ENCODE results near the gene KRTAP2-3.
"Not testable (repeated sequence)": the region's sequence is repeated elsewhere in the genome, so short reads cannot be mapped to it uniquely, and the experiment has no call there.

The KRTAP2-3 gene

DNA sequence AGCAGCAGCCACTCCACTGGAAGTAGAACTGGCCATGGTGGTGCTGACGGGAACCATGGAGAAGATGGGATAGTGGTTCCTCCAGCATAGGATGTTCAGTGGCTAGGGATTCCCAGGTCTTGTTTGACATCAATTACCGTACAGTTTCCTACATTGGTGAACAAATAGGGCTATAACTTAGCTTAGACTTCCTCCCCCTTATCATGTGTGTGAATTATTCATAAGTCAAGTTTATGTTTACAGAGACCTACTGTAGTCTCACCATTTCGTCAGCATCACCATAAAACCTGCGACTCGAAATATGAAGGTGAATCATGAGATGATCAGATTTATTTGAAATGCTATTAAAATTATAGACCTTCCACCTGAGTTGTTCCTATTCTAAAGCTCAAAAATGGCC, 1.2 kb downstream of the KRTAP2-3 start:
- no peak overlapping the region for H3K9ac ChIP-seq (ENCODE audit: low read length)
- H4K8ac ChIP-seq (ENCODE audit: low read depth, low read length), result no peak overlapping the region
- no peak for DNase-seq
- no peak overlapping the region for H4K5ac ChIP-seq (ENCODE audit: low read length)
- H3K36me3 ChIP-seq (ENCODE audit: control insufficient read depth, insufficient read depth, low read length), result no peaks in the 10 kb centered on the region
- no peak overlapping the region for H2BK120ac ChIP-seq (ENCODE audit: low read depth, low read length)
- H3K79me1 ChIP-seq (ENCODE audit: low read length), result no peaks in the 10 kb centered on the region
- no peak overlapping the region for H3K27ac ChIP-seq (ENCODE audit: low read depth, low read length)
- no peak overlapping the region for H3K4ac ChIP-seq (ENCODE audit: low read depth, low read length)
- WGBS (ENCODE audit: extremely low coverage, insufficient coverage, low lambda C conversion rate), result no CpG with 5 or more reads among the region's 5 CpGs
- no peak overlapping the region for H2BK5ac ChIP-seq (ENCODE audit: low read length)
- no peak overlapping the region for H3K56ac ChIP-seq (ENCODE audit: low read length)
- no peak overlapping the region for H3K18ac ChIP-seq (ENCODE audit: low read length)
- no peak overlapping the region for H3K4me2 ChIP-seq (ENCODE audit: low read length)
- no peak overlapping the region for H3K4me3 ChIP-seq (ENCODE audit: low read length)
- H3K4me1 ChIP-seq (ENCODE audit: control insufficient read depth, low read depth, low read length), result no peaks in the 10 kb centered on the region
- H2BK15ac ChIP-seq (replicated peaks; ENCODE audit: low read depth), result no peak overlapping the region
- no peaks in the 10 kb centered on the region for H3K79me2 ChIP-seq (ENCODE audit: control insufficient read depth, insufficient read depth, low read length)
- no peak overlapping the region for H3K23ac ChIP-seq (ENCODE audit: low read length)
- no peaks in the 10 kb centered on the region for H3K27me3 ChIP-seq (ENCODE audit: insufficient read depth, low read length, poor library complexity)
- H2AK5ac ChIP-seq (ENCODE audit: low read length), result no peak overlapping the region

DNA sequence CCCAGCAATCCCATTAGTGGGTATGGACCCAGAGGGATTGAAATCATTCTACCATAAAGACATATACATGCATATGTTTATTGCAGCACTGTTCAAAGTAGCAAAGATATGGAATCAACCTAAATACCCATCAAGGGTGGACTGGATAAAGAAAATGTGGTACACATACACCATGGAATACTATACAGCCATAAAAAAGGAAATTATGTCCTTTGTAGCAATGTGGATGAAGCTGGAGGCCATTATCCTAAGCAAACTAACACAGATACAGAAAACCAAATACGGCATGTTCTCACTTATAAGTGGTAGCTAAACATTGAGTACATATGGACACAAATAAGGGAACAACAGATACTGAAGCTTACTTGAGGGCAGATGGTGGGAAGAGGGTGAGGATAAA, 2.4 kb downstream of the KRTAP2-3 start:
- Histone ChIP-seq H3K36me3 (ENCODE audit: control insufficient read depth, insufficient read depth, low read length) (no peaks in the 10 kb centered on the region), H3K27me3 (ENCODE audit: insufficient read depth, low read length, poor library complexity) (no peaks in the 10 kb centered on the region), H3K9ac (ENCODE audit: low read length) (no peak overlapping the region), H2BK120ac (ENCODE audit: low read depth, low read length) (no peak overlapping the region), H4K8ac (ENCODE audit: low read depth, low read length) (no peak overlapping the region), H3K4me1 (ENCODE audit: control insufficient read depth, low read depth, low read length) (no peaks in the 10 kb centered on the region), H3K79me1 (ENCODE audit: low read length) (no peaks in the 10 kb centered on the region), H3K18ac (ENCODE audit: low read length) (no peak overlapping the region), H3K27ac (ENCODE audit: low read depth, low read length) (no peak overlapping the region), H3K4ac (ENCODE audit: low read depth, low read length) (no peak overlapping the region), H3K79me2 (ENCODE audit: control insufficient read depth, insufficient read depth, low read length) (no peaks in the 10 kb centered on the region), H2AK5ac (ENCODE audit: low read length) (no peak overlapping the region), H3K4me3 (ENCODE audit: low read length) (no peak overlapping the region), H2BK5ac (ENCODE audit: low read length) (no peak overlapping the region), H3K23ac (ENCODE audit: low read length) (no peak overlapping the region), H3K56ac (ENCODE audit: low read length) (no peak overlapping the region), H3K4me2 (ENCODE audit: low read length) (no peak overlapping the region), H4K5ac (ENCODE audit: low read length) (no peak overlapping the region), H2BK15ac (replicated peaks; ENCODE audit: low read depth) (no peak overlapping the region)
- no peak for DNase-seq
- no CpG with 5 or more reads among the region's 1 CpG for WGBS (ENCODE audit: extremely low coverage, insufficient coverage, low lambda C conversion rate)

DNA sequence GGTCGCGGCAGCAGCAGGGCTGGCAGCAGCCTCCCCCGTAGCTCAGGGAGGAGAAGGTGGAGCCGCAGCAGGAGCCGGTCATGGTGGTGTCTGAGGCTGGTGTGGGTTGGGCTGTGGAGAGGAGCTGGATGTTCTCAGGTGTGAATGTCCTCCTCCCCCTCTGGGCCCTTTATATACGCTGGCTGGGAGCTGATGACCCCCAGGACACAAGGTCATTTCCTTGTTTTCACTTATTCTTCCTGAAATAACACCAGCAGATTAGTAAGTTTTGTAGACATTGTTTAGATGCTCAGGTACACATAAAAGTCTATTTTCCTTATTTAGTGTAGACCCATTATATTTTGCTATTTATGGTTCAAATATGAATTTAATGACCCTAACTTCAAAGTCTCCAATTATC, 4.8 kb downstream of the KRTAP2-3 start, which contains the start of gene KRTAP2-2:
Gene KRTAP2-2, minus strand, starts transcription at position 101 of the 400 bp plus-strand sequence. Its CDS starts 19 bp downstream, at position 82.
- not testable (repeated sequence) for H2BK5ac ChIP-seq (ENCODE audit: low read length); H3K79me1 ChIP-seq (ENCODE audit: low read length); H3K56ac ChIP-seq (ENCODE audit: low read length); H3K4me3 ChIP-seq (ENCODE audit: low read length); H4K5ac ChIP-seq (ENCODE audit: low read length); H3K23ac ChIP-seq (ENCODE audit: low read length); H3K79me2 ChIP-seq (ENCODE audit: control insufficient read depth, insufficient read depth, low read length); H3K18ac ChIP-seq (ENCODE audit: low read length); H3K27ac ChIP-seq (ENCODE audit: low read depth, low read length); H2BK15ac ChIP-seq (replicated peaks; ENCODE audit: low read depth); H2BK120ac ChIP-seq (ENCODE audit: low read depth, low read length); H3K27me3 ChIP-seq (ENCODE audit: insufficient read depth, low read length, poor library complexity); DNase-seq; H3K9ac ChIP-seq (ENCODE audit: low read length); H4K8ac ChIP-seq (ENCODE audit: low read depth, low read length); H2AK5ac ChIP-seq (ENCODE audit: low read length); H3K4me2 ChIP-seq (ENCODE audit: low read length); H3K4me1 ChIP-seq (ENCODE audit: control insufficient read depth, low read depth, low read length); H3K36me3 ChIP-seq (ENCODE audit: control insufficient read depth, insufficient read depth, low read length)
- WGBS (ENCODE audit: extremely low coverage, insufficient coverage, low lambda C conversion rate), result no CpG with 5 or more reads among the region's 6 CpGs
- peak within 1 kb of the TSS; percentile 55 for H3K4ac ChIP-seq (ENCODE audit: low read depth, low read length)

DNA sequence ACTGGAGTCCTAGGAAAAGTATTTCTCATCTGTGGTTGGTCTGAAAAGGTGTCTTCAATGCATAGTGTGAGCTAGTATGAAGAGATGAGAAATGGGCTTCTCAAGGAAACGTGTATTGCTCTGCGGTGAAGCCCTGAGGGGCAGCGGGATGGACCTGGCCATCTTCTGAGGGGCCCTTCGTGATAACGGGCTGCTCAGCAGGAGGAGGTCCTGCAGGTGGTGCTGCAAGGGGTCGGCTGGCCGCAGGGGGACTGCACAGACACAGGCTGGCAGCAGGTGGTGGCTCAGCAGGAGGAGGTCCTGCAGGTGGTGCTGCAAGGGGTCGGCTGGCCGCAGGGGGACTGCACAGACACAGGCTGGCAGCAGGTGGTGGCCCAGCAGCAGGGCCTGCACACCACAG, 5.4 kb downstream of the KRTAP2-3 start:
- not testable (repeated sequence) for H3K27me3 ChIP-seq (ENCODE audit: insufficient read depth, low read length, poor library complexity); H3K4ac ChIP-seq (ENCODE audit: low read depth, low read length); DNase-seq; H2BK15ac ChIP-seq (replicated peaks; ENCODE audit: low read depth); H3K4me1 ChIP-seq (ENCODE audit: control insufficient read depth, low read depth, low read length); H3K79me2 ChIP-seq (ENCODE audit: control insufficient read depth, insufficient read depth, low read length); H2AK5ac ChIP-seq (ENCODE audit: low read length); H3K18ac ChIP-seq (ENCODE audit: low read length); H3K27ac ChIP-seq (ENCODE audit: low read depth, low read length); H3K56ac ChIP-seq (ENCODE audit: low read length); H4K5ac ChIP-seq (ENCODE audit: low read length); H3K9ac ChIP-seq (ENCODE audit: low read length); H4K8ac ChIP-seq (ENCODE audit: low read depth, low read length); H2BK5ac ChIP-seq (ENCODE audit: low read length); H3K36me3 ChIP-seq (ENCODE audit: control insufficient read depth, insufficient read depth, low read length); H2BK120ac ChIP-seq (ENCODE audit: low read depth, low read length); H3K4me3 ChIP-seq (ENCODE audit: low read length); H3K79me1 ChIP-seq (ENCODE audit: low read length); H3K4me2 ChIP-seq (ENCODE audit: low read length); H3K23ac ChIP-seq (ENCODE audit: low read length)
- no CpG with 5 or more reads among the region's 9 CpGs for WGBS (ENCODE audit: extremely low coverage, insufficient coverage, low lambda C conversion rate)

DNA sequence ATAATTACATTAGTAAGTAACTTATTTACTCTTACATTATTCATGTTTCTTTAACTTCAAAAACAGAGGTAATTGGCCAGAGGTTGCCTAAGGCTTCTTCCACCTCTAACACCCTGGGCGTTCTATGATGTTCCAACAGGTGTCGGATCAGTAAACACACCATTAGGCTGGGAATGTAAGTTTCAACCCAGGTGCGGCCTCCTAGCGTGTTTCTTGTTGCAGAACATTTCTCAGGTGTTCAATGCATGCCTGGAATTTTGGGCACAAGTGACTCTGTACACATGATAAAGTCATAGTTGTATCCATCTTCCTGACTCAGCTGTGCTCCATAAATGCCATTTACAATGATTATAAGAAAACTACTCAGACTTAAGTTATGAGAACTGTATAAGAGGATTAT, 5.9 kb downstream of the KRTAP2-3 start:
- H3K4ac ChIP-seq (ENCODE audit: low read depth, low read length), result no peak overlapping the region
- no peak overlapping the region for H4K8ac ChIP-seq (ENCODE audit: low read depth, low read length)
- H3K79me2 ChIP-seq (ENCODE audit: control insufficient read depth, insufficient read depth, low read length), result no peaks in the 10 kb centered on the region
- H3K18ac ChIP-seq (ENCODE audit: low read length), result peak overlapping the region; percentile 51
- no peak overlapping the region for H3K9ac ChIP-seq (ENCODE audit: low read length)
- no peak overlapping the region for H2BK5ac ChIP-seq (ENCODE audit: low read length)
- no peaks in the 10 kb centered on the region for H3K79me1 ChIP-seq (ENCODE audit: low read length)
- DNase-seq, result no peak
- H2BK15ac ChIP-seq (replicated peaks; ENCODE audit: low read depth), result no peak overlapping the region
- no peak overlapping the region for H3K4me3 ChIP-seq (ENCODE audit: low read length)
- WGBS (ENCODE audit: extremely low coverage, insufficient coverage, low lambda C conversion rate), result no CpG with 5 or more reads among the region's 4 CpGs
- H3K27me3 ChIP-seq (ENCODE audit: insufficient read depth, low read length, poor library complexity), result no peaks in the 10 kb centered on the region
- H3K56ac ChIP-seq (ENCODE audit: low read length), result no peak overlapping the region
- no peak overlapping the region for H2BK120ac ChIP-seq (ENCODE audit: low read depth, low read length)
- H3K27ac ChIP-seq (ENCODE audit: low read depth, low read length), result no peak overlapping the region
- no peak overlapping the region for H2AK5ac ChIP-seq (ENCODE audit: low read length)
- no peak overlapping the region for H3K4me2 ChIP-seq (ENCODE audit: low read length)
- no peaks in the 10 kb centered on the region for H3K36me3 ChIP-seq (ENCODE audit: control insufficient read depth, insufficient read depth, low read length)
- peaks cover 1% of the 10 kb centered on the region for H3K4me1 ChIP-seq (ENCODE audit: control insufficient read depth, low read depth, low read length)
- H4K5ac ChIP-seq (ENCODE audit: low read length), result no peak overlapping the region
- no peak overlapping the region for H3K23ac ChIP-seq (ENCODE audit: low read length)

DNA sequence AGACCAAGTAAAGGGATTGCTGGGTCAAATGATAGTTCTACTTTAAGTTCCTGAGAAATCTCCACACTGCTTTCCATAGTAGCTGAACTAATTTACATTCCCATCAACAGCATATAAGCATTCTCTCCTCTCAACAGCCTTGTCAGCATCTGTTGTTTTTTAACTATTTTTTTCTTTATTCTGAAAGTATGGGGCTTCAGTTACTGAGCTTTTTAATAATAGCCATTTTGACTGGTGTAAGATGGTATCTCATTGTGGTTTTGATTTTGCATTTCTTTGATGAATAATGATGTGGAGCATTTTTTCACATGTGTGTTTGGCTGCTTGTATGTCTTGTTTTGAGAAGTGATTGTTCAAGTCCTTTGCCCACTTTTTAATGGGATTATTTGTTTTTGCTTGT, 7.3 kb downstream of the KRTAP2-3 start:
- Histone ChIP-seq H3K56ac (ENCODE audit: low read length) (no peak overlapping the region), H3K4ac (ENCODE audit: low read depth, low read length) (no peak overlapping the region), H3K4me1 (ENCODE audit: control insufficient read depth, low read depth, low read length) (peaks cover 1% of the 10 kb centered on the region), H2AK5ac (ENCODE audit: low read length) (no peak overlapping the region), H2BK15ac (replicated peaks; ENCODE audit: low read depth) (no peak overlapping the region), H3K4me3 (ENCODE audit: low read length) (no peak overlapping the region), H3K79me2 (ENCODE audit: control insufficient read depth, insufficient read depth, low read length) (no peaks in the 10 kb centered on the region), H4K5ac (ENCODE audit: low read length) (no peak overlapping the region), H3K27me3 (ENCODE audit: insufficient read depth, low read length, poor library complexity) (no peaks in the 10 kb centered on the region), H4K8ac (ENCODE audit: low read depth, low read length) (no peak overlapping the region), H3K27ac (ENCODE audit: low read depth, low read length) (no peak overlapping the region), H3K36me3 (ENCODE audit: control insufficient read depth, insufficient read depth, low read length) (no peaks in the 10 kb centered on the region), H2BK5ac (ENCODE audit: low read length) (no peak overlapping the region), H3K9ac (ENCODE audit: low read length) (no peak overlapping the region), H3K23ac (ENCODE audit: low read length) (no peak overlapping the region), H2BK120ac (ENCODE audit: low read depth, low read length) (no peak overlapping the region), H3K79me1 (ENCODE audit: low read length) (no peaks in the 10 kb centered on the region), H3K4me2 (ENCODE audit: low read length) (no peak overlapping the region), H3K18ac (ENCODE audit: low read length) (no peak overlapping the region)
- DNase-seq, result no peak

Measured in mesendoderm (in vitro differentiated cells).